Transverse colon (tissue), 4 donors: Measurements from ENCODE around the gene MYH13. TPM values are rescaled to one million over a fixed set of nuclear protein-coding genes. Genes with fewer than 3 reads are reported as not detected.
"Not testable (repeated sequence)": the region's sequence is repeated elsewhere in the genome, so short reads cannot be mapped to it uniquely, and the experiment has no call there.

ENCODE experiments used
- DNase-seq: peaks from one replicate; pipeline ENCODE4 v3.0.0-alpha.2; 2019
- H3K27ac ChIP-seq, 4 donors: fragments of 200-600 bp; sonication (generic); 2 replicates each; pipeline ENCODE4 v1.5.1; 2016 to 2018; ENCODE audit warnings: inconsistent platforms in 4 of 4
- H3K27me3 ChIP-seq: fragments of 200-600 bp; sonication (generic); 2 replicates; pipeline ENCODE4 v1.5.1; 2017; ENCODE audit warnings: inconsistent platforms
- H3K36me3 ChIP-seq, 4 donors: fragments of 200-600 bp; sonication (generic); 2 replicates each; pipeline ENCODE4 v1.5.1; 2017 to 2019; ENCODE audit warnings: inconsistent platforms in 4 of 4
- H3K4me1 ChIP-seq, 4 donors: fragments of 200-600 bp; sonication (generic); 2 replicates each; pipeline ENCODE4 v1.5.1; 2017 to 2020; ENCODE audit warnings: inconsistent platforms in 4 of 4
- H3K4me3 ChIP-seq, 4 donors: fragments of 200-600 bp; sonication (generic); 1 replicate in 1 of 4; 2 replicates in 3 of 4; pipeline versions ENCODE4 v1.5.1 to v1.6.1; 2017 to 2019; ENCODE audit warnings: inconsistent platforms in 4 of 4
- H3K9me3 ChIP-seq, 2 donors: fragments of 200-600 bp; sonication (generic); 2 replicates each; pipeline ENCODE4 v1.5.1; 2017 to 2019; ENCODE audit warnings: inconsistent platforms in 2 of 2
- EP300 ChIP-seq: sonication (generic); formaldehyde crosslinking; IDR thresholded peaks from one replicate; pipeline ENCODE4 v1.6.1; 2017; ENCODE audit warnings: antibody characterized with exemption, low read depth
- POLR2A ChIP-seq: fragments of 450-650 bp; IDR thresholded peaks from one replicate; pipeline ENCODE4 v1.6.1; 2016; ENCODE audit warnings: antibody characterized with exemption, mild to moderate bottlenecking, moderate library complexity
- POLR2AphosphoS5 ChIP-seq, 3 donors: sonication (generic); formaldehyde crosslinking; IDR thresholded peaks; one replicate each; pipeline ENCODE4 v1.6.1; 2016; ENCODE audit warnings: antibody characterized with exemption in 3 of 3
- WGBS, 2 donors: methylation state at CpG; one replicate each; pipeline ENCODE4 v1.1.5; 2018; ENCODE audit warnings: low coverage in 1 of 2; 5-methylcytosine and 5-hydroxymethylcytosine counted together
- in situ Hi-C, 4 donors: fragments of 200-750 bp; cut with MboI; loops; one replicate each; pipeline versions ENCODE4 v1.15.0 to v1.15.1; 2017; ENCODE audit warnings: low sequenced_read_pairs in 3 of 4, low pct_ligation_motif_present in 1 of 4, low pct_unique_long_range_greater_than_20kb in 1 of 4
- intact Hi-C: fragments of 100-400 bp; cut with DNase I; formaldehyde crosslinking; loops from one replicate; pipeline ENCODE4 v1.15.1; 2023; ENCODE audit warnings: low total_unique reads
- total RNA-seq, 4 donors: library from RNA; depleted of rRNA; stranded (reverse); fragments of >200 nt; gene quantifications; one replicate each; pipeline ENCODE4 v1.1.0, GENCODE V29; 2016
- TF ChIP-seq, protein P1 (sequence below), 5 experiments: fragments of 200-600 bp in 3 of 5; fragments of 450-650 bp in 2 of 5; sonication (generic) in 3 of 5; IDR thresholded peaks; 1 replicate in 2 of 5; 2 replicates in 3 of 5; pipeline ENCODE4 v1.5.1; 2016 to 2017; ENCODE audit warnings: antibody characterized with exemption in 5 of 5, inconsistent platforms in 3 of 5, mild to moderate bottlenecking in 2 of 5, moderate library complexity in 1 of 5

The MYH13 gene
- total RNA-seq, 4 donors from 2014 or later = 0.14 to 2.6 (median 0.16) TPM; not detected in 1

DNA sequence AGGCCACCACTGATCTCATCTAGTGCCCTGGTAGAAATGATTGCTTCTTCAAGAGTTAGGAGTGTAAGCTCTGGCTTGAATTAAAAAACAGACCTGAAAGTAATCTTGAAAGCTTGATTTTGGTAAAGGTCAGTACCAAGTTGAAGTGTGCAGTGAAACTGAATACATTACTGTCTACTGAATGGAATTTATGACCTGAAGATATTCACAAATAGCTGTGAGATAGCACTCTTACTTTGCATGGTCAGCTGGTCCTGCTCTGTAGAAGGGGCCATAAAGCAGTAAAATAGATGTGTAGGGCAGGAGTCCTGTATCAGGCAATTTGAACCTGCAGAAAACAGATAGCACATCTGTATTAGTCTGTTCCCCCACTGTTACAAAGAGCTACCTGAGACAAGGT is 78.6 kb downstream of the MYH13 start:
- no peaks in the 10 kb centered on the region for H3K9me3 ChIP-seq
- no peak overlapping the region for H3K27ac ChIP-seq
- TF ChIP-seq, protein P1, sequence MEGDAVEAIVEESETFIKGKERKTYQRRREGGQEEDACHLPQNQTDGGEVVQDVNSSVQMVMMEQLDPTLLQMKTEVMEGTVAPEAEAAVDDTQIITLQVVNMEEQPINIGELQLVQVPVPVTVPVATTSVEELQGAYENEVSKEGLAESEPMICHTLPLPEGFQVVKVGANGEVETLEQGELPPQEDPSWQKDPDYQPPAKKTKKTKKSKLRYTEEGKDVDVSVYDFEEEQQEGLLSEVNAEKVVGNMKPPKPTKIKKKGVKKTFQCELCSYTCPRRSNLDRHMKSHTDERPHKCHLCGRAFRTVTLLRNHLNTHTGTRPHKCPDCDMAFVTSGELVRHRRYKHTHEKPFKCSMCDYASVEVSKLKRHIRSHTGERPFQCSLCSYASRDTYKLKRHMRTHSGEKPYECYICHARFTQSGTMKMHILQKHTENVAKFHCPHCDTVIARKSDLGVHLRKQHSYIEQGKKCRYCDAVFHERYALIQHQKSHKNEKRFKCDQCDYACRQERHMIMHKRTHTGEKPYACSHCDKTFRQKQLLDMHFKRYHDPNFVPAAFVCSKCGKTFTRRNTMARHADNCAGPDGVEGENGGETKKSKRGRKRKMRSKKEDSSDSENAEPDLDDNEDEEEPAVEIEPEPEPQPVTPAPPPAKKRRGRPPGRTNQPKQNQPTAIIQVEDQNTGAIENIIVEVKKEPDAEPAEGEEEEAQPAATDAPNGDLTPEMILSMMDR (IDR thresholded peaks at IDR 0.05) = no peak
- no peak for TF ChIP-seq POLR2AphosphoS5 (IDR thresholded peaks at IDR 0.05)
- TF ChIP-seq POLR2A = no peak
- TF ChIP-seq EP300 = no peak
- in situ Hi-C loops = no loop called here
- no peaks in the 10 kb centered on the region for H3K36me3 ChIP-seq
- no peak overlapping the region for H3K4me3 ChIP-seq
- peaks cover 10% of the 10 kb centered on the region for H3K27me3 ChIP-seq
- no peaks in the 10 kb centered on the region for H3K4me1 ChIP-seq
- no peak for DNase-seq
- intact Hi-C loops = no loop called here

DNA sequence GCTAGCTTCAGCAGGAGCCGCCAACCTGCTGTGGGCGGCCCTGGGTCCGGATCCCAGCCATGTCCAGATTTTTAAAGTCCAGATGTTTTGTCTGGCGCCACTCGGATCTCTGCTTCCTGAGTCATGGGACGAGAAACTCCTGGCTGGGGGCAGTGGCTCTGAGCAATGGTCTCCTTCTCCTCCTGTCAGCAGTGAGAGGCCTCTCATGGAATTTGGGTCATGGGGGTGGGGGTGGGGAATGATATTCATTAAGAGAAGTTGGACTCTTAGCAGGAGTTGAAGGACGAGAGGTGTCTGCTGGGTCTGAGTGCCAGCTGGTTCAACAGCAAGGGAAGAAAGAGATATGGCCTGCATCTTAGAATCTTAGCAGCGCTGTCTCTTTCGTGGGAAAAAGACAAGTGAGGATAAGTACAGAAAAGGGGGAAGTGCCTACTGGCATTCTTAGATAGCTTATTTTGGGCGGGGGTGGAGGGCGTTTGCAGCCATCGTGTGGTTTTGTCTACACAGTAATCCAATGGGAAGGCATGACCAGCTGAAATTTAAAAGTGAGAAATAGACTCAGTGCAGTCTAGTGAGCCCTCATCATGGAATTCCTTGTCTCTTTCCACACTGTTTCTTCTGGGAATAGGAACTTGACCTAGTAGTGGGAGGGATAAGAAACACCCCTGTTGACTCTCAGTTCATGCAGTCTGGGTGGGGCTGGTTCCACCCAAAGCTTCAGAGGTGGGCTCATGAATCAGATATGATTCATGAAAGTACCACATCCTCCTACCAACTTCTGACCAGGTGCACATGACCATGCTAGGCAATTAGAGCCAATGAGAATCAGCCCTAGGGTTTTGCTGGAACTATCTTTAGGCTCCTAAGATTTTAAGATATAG is 80.5 kb downstream of the MYH13 start:
- Histone ChIP-seq H3K27ac (no peak overlapping the region), H3K4me1 (no peaks in the 10 kb centered on the region), H3K36me3 (no peaks in the 10 kb centered on the region), H3K9me3 (no peaks in the 10 kb centered on the region), H3K27me3 (peaks cover 10% of the 10 kb centered on the region), H3K4me3 (no peak overlapping the region)
- WGBS, 2 donors = 63 to 77% methylated on average over 6 to 12 of the region's 12 CpGs
- TF ChIP-seq, protein P1 (IDR thresholded peaks at IDR 0.05) = no peak
- TF ChIP-seq POLR2A (no peak), POLR2AphosphoS5 (IDR thresholded peaks at IDR 0.05) (no peak), EP300 (no peak)
- peak; percentile 11 for DNase-seq
- in situ Hi-C loops (no loop called here), intact Hi-C loops (no loop called here)

DNA sequence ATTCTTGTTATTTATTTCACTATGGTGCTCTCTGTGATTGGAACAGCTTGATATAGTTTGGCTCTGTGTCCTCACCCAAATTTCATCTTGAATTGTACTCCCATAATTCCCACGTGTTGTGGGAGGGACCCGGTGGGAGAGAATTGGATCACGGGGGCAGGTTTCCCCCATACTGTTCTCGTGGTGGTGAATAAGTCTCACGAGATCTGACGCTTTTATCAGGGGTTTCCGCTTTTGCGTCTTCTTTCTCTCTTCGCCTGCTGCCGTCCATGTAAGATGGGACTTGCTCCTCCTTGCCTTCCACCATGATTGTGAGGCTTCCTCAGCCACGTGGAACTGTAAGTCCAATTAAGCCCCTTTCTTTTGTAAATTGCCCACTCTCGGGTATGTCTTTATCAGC is 81.2 kb downstream of the MYH13 start:
- WGBS, 2 donors = 71 to 74% methylated on average over 10 to 12 of the region's 12 CpGs
- H3K27ac ChIP-seq, H3K27me3 ChIP-seq, H3K4me3 ChIP-seq, H3K4me1 ChIP-seq, intact Hi-C loops, H3K36me3 ChIP-seq, in situ Hi-C loops, DNase-seq, H3K9me3 ChIP-seq: not testable (repeated sequence)

DNA sequence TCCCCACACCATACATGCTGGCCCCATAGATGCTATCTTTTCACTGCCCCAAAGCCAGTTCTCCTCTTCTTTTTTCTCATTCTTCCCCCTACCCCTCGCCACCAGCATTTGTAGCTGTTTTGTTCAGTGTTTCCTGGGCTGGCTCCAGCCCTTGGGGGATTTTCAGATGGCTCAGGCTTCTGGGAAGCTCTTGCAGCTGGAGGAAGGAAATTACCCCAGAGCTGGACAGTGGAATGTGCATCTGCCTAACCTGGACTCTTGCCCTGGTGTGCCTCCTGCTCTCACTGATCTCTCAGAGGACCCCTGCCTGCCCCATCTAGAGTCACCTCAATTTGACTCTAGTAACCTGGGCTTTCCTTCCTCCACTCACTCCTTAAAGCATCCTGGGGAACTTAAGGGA is 82.8 kb downstream of the MYH13 start:
- WGBS, 2 donors = 38 to 47% methylated on average over 1 of the region's 1 CpG

DNA sequence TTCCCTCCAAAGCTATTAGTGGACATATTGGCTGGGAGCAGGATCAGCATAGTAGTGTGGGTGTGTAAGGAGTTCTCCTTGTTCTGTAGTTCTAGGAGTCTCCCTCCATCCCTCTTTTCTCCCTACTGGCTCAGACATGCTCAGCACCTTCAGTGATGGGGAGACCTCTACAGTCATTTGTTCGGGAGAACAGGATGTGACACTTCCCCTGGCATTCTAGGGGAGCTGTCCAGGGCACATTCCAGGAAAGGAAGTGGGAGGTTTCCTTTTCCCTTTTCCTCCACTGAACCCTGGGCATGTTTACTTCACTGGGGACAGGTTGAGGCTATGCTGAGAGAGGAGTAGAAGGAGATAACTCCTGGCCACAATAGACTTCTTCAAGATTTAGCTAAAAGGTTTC is 86.5 kb downstream of the MYH13 start:
- in situ Hi-C loops (no loop called here), intact Hi-C loops (no loop called here)
- TF ChIP-seq EP300 (no peak), POLR2A (no peak), POLR2AphosphoS5 (IDR thresholded peaks at IDR 0.05) (no peak)
- TF ChIP-seq, protein P1 (IDR thresholded peaks at IDR 0.05) = no peak
- Histone ChIP-seq H3K27ac (no peak overlapping the region), H3K4me1 (no peaks in the 10 kb centered on the region), H3K36me3 (no peaks in the 10 kb centered on the region), H3K4me3 (no peak overlapping the region), H3K9me3 (no peaks in the 10 kb centered on the region), H3K27me3 (peaks cover 4% of the 10 kb centered on the region)
- 27% methylated on average over 1 of the region's 1 CpG; no CpG with 5 or more reads in 1 of the 2 donors for WGBS, 2 donors
- no peak for DNase-seq

More for the DNA sequence above, 82.8 kb downstream of the MYH13 start:
- no peak for DNase-seq
- Histone ChIP-seq H3K4me1 (no peaks in the 10 kb centered on the region), H3K27ac (no peak overlapping the region), H3K36me3 (no peaks in the 10 kb centered on the region), H3K9me3 (no peaks in the 10 kb centered on the region), H3K4me3 (no peak overlapping the region), H3K27me3 (peaks cover 10% of the 10 kb centered on the region)
- intact Hi-C loops = no loop called here
- in situ Hi-C loops = no loop called here
- no peak for TF ChIP-seq POLR2A
